HG03439 (cell line): ENCODE measurements around the gene CYP11A1.
"Not testable (repeated sequence)": the region's sequence is repeated elsewhere in the genome, so short reads cannot be mapped to it uniquely, and the experiment has no call there.

ENCODE experiments used
- ATAC-seq: cut with Tn5 transposase; IDR thresholded peaks from one replicate; pipeline ENCODE4 v1.9.1; 2021; ENCODE audit warnings: mild to moderate bottlenecking, moderate library complexity; ENCODE audit not compliant: unreplicated experiment

CYP11A1 gene

GRCh38 chr15:74400915-74401757 lies 33.7 kb upstream of the CYP11A1 start:
- ATAC-seq, result no peak

- ATAC-seq, result no peak
Observed at GRCh38 chr15:74400313-74400860, 32.9 kb upstream of the CYP11A1 start.

- no peak for ATAC-seq
Observed at GRCh38 chr15:74399511-74400312, 32.3 kb upstream of the CYP11A1 start.

GRCh38 chr15:74399100-74399499 lies 31.7 kb upstream of the CYP11A1 start:
- ATAC-seq, result no peak

- ATAC-seq, result no peak
Observed at GRCh38 chr15:74398183-74398582, 30.7 kb upstream of the CYP11A1 start.

GRCh38 chr15:74397239-74398068 lies 30.0 kb upstream of the CYP11A1 start:
- no peak for ATAC-seq

- no peak for ATAC-seq
Observed at GRCh38 chr15:74396445-74397238, 29.2 kb upstream of the CYP11A1 start.

GRCh38 chr15:74396146-74396438 lies 28.6 kb upstream of the CYP11A1 start:
- no peak for ATAC-seq

GRCh38 chr15:74395319-74396145 lies 28.1 kb upstream of the CYP11A1 start:
- no peak for ATAC-seq

- ATAC-seq, result no peak
Observed at GRCh38 chr15:74394090-74394846, 26.8 kb upstream of the CYP11A1 start.

- no peak for ATAC-seq
Observed at GRCh38 chr15:74393423-74393822, 26.0 kb upstream of the CYP11A1 start.

- ATAC-seq, result no peak
Observed at GRCh38 chr15:74392902-74393301, 25.5 kb upstream of the CYP11A1 start.

- no peak for ATAC-seq
Observed at GRCh38 chr15:74392451-74392830, 25.0 kb upstream of the CYP11A1 start.

GRCh38 chr15:74391582-74392450 lies 24.4 kb upstream of the CYP11A1 start:
- no peak for ATAC-seq

GRCh38 chr15:74390647-74391288 lies 23.3 kb upstream of the CYP11A1 start:
- ATAC-seq, result no peak

GRCh38 chr15:74390049-74390646 lies 22.7 kb upstream of the CYP11A1 start:
- ATAC-seq, result not testable (repeated sequence)
